Head of caudate nucleus (tissue), 42 donors: ENCODE measurements around the gene JAG1.

Experiments used
- DNase-seq, 42 donors: peaks; one replicate each; pipeline versions ENCODE4 v3.0.0 to v3.0.0-alpha.2; 2020 to 2021; ENCODE audit warnings: mixed read lengths in 7 of 42
- intact Hi-C: fragments of 100-400 bp; cut with DNase I; formaldehyde crosslinking; loops from one replicate; pipeline ENCODE4 v1.15.0; 2022

Gene JAG1

DNA sequence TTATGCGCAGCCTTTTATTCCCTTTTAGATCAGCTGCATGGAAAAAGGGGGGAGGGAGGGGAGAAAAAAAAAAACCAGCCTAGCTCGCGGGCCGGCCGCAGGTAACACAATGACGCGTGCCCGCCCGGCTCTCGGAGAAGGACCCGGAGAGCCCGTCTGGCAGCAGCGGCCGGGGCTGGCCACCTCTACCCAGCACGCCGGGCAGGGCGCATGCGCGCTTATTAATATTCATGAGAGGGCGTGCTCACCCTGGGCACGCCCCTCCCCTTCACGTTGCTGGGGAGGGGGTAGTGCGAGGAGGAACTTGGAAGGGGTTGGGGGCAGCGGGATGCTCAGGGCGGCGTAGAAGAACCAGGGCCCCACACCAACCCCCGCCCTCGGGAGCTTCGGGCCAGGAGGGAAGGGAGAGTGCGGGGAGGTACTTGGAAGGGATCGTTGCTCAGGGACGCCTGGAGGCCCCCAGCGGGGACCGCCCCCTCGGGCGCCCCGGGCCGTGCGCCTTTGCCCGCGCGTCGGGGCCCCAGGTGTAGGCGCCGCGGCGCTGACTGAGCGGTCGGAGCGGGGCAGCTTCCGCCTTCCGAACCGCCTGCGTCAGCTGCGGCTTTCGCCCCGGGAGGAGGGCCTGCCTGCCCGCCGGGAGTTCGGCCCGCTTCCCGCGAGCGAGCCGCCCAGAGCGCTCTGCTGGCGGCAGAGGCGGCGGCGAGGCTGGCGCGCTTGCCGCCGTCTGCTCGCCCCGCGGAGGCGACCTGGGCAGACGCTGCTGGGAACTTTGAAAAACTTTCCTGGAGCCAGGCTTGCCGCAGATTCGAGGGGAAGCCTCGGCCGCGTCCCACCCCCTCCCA is at the start of gene JAG1:
Gene JAG1, minus strand, starts transcription at position 158 of the 842 bp plus-strand sequence. CDS start 469 bp downstream, outside the sequence.
- peak; percentile 84 to 97 (median 93) for DNase-seq
- intact Hi-C loops: loop anchor here (10.0 kb wide), 1 partner anchor 601 kb away; no protein-coding TSS in a partner anchor

DNA sequence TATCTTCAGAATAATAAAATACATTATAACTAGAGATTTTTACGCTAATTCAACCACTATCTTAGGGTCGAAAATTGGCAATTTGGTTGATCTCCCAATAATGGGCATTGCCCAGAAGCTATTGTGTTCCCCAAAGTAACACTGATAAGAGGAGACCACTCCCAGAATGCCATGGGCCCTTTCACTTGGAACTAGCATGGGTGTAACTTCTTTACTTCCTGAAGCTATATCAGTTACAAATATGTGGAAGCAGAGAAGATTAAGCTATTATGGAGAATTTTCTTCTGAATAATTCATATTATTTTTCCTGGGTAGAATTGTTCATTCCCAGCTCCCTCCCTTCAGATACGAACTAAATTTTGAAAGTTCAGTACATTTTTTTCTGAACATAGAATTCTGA is 48.2 kb upstream of the JAG1 start:
- DNase-seq: no peak
- intact Hi-C loops: no loop called here

DNA sequence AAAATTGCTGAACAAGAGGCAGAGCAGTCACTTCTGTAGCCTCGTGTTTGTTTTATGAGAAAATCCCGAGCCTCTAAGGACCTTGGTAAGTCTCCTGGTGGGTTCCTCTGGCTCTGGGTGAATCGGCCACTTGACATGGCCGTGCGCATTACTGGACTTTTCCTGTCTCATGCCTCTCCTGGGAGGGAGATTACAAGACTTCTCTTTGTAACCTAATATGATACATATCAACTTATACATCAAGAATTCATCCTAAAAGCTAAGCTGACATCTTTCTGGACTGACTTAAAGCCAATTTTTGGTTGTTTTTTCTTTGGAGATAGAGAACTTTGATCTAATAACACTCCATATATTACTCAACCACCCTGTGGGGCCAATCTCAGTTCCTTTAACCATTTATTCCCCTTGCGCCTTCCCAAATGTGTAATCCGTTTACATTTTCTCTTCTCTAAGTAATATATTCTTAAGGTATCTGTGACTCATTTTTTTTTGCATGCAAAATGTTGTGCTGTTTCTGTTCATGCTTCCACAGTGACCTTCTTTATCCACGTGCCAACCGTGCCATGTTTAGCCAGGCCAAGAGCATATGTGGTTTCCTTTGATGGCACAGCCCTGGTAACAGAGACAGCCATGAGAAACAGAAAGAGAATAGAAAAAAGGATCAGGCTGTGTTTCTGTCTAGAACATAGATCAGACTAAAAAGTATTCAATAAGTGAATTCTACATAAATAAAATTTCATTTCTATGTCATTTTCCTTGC is 47.5 kb upstream of the JAG1 start:
- intact Hi-C loops: no loop called here
- DNase-seq: no peak

DNA sequence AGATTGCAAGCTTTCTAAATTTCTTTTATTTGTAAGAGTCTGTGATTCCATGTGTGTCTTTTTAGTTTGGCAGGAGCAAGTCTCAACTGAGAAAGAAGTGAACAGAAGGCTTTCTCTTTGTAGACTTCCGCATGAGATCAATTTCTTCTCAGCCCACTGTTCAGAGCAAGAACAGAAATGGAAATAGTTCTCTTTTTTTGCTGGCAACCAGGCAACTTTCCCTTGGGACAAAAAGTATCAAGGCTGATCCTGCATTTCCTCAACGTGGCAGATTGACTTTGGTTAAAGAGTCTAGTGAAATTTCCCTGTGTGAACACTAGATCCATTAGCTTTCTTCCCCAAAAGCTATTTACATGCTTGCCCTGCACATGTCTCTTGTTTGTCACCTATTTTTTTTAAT is 46.8 kb upstream of the JAG1 start:
- intact Hi-C loops: no loop called here
- DNase-seq: no peak

DNA sequence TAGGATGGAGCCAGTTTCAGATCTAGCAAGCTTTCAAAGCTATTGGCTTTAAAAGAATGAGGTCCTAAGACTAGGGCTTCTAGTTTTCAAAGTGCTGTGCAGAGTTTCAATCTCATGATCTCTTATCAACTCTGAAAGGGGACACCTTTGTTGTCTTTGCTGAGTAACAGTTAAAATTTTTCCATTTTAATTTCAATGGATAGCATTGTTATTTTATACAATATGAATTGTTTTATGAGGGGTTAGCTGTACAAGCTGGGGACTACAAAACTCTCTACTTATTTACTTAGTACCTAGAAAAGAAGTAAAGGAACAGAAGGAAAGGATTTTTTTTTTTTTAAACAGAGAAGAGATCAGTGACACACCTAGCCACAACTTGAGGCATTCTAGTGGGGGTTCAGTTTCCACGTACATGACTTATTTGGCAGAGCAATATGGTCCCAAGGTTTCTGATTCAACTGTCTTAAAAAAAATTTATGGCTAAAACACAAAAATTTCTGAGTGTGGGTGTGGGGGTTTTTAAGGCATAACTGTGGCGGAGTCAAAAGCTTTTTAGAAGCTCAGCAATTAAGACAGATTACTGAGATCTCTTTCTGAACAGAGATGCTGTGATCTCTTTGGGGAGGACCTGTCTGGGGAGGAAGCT is 46.1 kb upstream of the JAG1 start:
- intact Hi-C loops: no loop called here
- no peak for DNase-seq

DNA sequence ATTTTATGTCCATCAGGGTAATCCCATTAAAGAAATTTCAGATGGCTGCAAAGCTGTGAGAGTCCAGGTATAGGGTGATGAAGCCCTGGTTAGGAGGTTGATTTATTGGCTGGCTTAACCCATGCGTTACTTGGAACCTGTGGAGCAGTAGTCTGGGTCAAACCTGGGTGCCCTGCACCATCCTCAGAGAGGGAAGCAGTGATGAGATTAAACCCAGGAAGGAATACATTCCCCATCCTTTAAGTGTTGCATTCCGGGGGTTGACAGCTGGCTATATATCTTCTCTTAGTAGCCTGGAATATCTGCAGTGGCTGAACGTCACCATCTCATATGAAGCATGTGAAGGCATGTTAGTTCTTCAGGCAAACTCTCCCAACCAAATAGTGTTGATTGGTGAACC is 44.9 kb upstream of the JAG1 start:
- no peak for DNase-seq
- intact Hi-C loops: no loop called here

DNA sequence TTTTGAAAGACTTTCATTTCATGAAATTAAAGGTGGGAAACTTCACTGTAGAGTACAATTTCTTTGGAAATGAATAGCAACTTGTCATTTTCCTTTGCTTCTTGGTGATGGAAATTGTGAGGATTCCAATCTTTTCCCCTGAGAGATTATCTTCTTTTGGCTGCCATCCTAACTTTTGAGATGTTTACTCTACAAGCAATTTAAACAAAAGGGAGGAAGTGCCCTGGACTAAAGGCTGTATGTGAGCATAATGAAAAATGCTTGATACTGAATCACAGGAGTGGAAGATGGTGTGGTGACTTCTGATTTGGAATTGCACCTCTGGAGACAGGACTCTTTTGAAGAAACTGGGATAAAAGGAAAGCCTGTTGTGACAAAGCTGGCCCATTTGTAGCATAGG is 43.1 kb upstream of the JAG1 start:
- DNase-seq: no peak
- intact Hi-C loops: no loop called here

DNA sequence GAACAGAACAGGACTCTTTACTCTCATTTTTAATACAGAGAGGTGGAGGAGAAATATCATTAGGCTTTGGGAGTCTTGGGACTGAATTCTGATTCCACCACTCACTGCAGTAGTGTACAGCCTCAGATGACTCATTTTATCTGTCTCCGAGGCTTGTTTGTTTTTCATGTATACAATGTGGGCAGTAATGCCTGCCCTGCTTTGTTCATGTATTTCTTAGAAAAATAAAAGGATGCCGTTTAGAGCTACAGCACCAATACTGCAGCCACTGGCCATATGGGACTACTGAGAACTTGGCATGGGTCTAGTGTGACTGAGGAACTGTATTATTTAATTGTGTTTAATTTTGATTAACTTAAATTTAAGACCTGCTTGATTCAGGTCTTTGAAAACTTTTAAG is 41.2 kb upstream of the JAG1 start:
- DNase-seq: no peak
- intact Hi-C loops: no loop called here

DNA sequence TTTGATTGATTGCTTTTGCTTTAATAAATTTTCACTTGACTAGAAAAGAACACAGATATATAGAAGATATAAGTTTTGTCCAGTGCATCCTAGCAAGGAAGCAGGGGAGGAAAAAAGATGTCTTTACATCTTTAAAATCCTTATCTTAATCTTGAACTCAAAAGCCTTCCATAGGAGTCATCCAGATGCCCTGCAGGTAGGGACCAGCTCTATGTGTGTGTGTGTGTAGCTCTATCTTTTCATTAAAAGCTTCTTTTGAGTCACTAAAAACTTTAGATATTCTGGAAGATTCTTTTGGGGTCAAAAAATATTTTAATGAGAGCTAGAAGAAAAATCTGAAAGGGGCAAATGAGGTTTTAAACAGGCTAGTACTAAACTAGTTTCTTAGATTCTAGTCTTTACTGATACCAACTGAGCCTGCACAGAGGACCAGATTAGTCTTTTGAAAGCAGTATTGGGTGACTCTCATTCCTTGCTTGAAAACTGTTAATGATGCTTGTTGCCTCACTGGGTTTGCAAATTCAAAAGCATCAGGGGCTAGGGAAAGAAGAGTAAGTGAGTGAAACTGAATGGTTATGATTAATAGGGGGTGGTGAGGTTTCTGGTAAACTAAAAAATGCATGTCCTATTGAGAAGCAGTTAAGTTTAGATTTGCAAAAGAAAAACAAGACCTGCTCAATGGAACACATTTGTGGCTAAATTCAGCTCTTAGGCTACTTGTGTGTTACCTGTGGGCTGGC is 40.6 kb upstream of the JAG1 start:
- intact Hi-C loops: no loop called here
- no peak for DNase-seq

DNA sequence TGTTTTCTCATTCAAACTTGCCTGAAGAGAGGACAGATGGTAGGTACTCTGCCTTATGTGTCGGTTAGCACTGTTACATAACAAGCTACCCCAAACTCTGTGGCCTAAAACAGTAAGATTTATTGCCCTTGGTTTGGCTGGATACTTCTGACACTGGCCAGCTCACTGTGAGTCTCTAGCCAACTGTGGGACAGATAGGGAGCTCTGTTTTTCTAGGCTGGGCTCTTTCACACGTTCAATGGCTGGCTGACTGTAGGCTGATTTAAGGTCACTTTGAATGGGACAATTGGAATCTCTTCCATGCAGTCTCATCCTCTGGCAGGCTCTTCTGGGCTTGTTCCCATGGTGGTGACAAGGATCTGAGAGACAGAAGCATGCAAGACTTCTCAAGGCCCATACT is 39.4 kb upstream of the JAG1 start:
- intact Hi-C loops: no loop called here
- DNase-seq: no peak

DNA sequence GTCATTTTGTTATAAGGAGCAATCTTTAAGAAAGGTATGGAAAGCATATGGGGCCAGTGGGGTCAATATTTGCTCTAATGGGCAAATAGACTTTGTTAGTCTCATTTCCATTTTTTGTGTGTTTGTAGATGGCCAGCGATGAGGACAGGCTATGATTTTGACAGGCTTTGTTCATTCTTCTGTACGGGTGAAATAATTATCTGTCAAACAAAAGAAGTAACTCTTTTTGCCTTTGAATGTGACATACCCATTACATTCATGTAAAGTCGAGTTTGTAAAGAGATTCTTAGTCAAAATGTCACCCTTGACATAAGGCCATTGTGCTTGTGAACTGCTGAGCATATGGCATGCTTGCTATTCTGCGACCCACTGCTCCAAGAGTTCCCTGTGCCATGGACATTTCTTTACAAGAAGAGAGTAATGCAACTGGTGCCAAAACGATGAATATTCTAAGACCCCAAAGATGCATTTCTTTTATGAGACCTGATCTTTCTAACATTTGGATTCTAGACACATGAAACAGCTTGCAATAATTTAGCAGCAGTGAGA is 38.2 kb upstream of the JAG1 start:
- intact Hi-C loops: no loop called here
- DNase-seq: no peak

DNA sequence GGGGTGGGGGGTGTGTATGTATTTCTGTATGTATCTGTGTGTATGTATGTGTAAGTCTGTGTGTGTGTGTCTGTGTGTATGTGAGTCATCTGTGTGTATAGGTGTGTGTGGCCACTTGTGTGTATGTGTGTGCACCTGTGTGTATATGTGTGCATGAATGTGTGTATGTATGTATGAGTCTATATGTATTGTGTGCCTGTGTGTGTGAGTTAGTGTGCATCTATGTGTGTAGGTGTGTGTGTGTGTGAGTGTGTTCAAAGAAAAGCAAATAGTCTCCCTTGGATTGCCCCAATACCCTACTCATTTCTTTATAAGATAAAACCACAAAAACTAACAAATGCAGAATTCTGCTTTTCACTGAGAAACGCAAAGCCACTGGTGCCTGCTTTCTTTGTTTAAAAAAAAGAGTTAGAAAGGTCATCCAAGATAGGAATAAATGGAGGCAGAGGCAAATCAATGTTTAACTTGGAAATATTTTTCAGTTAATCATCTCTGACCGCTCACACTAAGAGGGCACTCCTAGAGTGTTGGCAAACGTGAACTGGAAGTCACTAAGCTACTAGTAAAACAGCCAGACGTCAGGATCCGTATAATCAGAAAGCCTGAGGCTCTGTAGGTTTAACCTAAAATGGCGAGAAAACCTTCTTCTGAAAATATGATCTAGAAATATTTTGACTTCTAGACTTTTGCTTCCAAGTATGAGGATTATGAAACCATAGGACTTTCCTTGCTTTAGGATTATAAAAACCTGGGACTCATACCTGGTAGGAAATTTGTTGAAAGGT is 37.4 kb upstream of the JAG1 start:
- intact Hi-C loops: no loop called here
- DNase-seq: no peak

DNA sequence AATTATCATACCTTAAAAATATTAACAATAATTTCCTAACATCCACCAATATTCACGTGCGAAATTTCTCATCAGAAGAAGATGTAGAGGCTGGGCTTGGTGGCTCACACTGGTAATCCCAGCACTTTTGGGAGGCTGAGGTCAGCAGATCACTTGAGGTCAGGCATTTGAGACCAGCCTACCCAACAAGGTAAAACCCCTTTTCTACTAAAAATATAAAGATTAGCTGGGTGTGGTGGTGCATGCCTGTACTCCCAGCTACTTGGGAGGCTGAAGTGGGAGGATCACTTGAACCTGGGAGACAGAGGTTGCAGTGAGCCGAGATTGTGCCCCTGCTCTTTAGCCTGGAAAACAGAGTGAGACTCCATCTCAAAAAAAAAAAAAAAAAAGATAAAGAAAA is 36.1 kb upstream of the JAG1 start:
- DNase-seq: no peak
- intact Hi-C loops: no loop called here

DNA sequence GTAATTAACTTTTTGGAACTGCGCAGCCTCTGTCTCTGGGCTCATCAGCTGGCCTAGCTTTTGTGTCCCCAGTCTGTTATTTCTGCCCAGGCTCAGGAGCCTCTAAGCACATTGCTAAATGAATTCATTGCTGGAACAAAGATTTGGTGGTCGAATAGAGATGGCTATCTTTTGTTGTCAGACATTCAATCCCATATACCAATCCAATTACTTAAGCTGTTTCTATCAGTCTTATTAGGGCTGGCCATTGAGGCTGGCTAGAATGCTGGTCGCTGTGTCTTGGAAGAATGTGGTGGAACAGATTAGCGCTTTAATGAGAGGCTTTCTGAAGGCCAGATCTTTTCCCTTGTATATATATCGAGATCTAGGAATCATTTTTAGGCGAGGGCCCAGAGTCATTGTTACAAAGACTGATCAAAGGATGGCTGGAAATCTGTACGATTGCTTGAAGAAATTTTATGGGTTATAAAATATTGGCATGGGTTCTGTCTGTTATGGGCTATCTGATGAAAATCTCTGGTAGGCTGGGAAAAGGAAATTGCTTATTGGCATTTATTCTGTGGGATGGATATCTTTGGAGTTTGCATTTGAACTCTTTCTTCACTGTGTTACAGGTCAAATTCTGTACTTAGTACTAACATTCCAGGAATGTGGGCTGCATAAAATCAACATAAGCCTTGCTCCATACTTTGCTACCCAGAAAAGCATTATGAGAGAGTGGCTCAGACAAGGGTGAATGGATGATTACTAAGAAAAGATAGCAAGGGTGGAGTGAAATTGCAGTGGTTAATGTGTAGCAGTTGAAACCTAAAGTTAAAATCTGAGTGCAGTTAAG is 34.8 kb upstream of the JAG1 start:
- intact Hi-C loops: no loop called here
- DNase-seq: no peak

DNA sequence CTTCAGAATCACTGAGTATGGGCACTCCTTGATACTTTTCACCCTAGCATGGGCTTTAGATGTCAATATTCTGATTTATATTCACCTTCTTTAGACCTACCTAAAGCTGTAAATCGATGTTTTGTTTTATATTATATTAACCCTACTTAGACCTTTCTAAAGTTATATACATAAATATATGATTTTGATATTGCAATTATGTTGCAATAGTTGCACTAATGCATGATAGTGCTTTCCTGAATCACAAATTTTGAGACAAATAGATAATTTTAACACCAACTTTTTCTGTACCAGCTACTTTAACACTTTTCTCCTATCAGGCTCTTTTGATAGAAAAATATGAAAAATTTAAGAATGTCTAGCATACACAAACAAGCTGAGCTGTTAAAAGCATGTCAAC is 34.0 kb upstream of the JAG1 start:
- intact Hi-C loops: no loop called here
- no peak for DNase-seq

DNA sequence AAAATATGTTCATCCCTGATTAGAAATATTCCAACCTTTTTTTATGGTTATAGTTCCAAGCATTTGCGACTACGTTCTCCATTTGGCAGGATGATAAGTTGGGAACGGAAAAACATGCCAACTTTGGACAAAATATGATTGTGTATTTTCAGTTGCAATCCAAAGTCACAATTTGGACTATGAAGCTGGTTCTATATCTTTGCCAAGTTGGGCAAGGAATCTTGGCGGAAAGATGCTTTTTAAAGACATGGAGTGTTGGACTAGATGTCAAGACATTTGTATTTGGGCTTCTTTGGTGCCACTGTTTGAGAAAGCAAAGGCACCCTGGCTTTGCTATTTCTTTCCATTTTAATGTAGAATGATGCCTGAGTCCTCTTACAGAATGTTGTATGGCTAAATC is 33.3 kb upstream of the JAG1 start:
- no peak for DNase-seq
- intact Hi-C loops: no loop called here

DNA sequence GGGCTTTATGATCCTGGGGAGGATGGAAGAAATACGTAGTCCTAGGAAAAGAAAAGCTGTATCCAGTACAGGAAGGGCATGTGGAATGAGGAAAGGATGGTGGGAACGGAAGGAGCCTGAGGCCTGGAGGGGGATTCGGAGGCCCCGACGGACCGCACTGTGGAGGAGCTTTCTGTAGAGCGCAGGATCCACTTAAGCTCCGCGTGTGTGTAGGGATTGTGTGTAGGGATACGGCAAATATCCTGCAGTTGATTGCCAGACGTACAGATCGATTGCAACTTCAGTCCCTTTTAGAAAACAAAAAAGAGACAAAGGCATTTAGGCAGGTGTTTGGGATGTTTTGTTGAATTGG is 32.6 kb upstream of the JAG1 start:
- intact Hi-C loops: no loop called here
- DNase-seq: no peak
